Activated CD8-positive, alpha-beta memory T cell treated with anti-CD3 and anti-CD28 coated beads, Interleukin-2, amount 50 U/mL, for 4 hours (primary cell): Measurements from ENCODE around the gene NEK6.

Experiments used
- DNase-seq: peaks from one replicate; pipeline ENCODE4 v3.0.0-alpha.2; 2020

The NEK6 gene

DNA sequence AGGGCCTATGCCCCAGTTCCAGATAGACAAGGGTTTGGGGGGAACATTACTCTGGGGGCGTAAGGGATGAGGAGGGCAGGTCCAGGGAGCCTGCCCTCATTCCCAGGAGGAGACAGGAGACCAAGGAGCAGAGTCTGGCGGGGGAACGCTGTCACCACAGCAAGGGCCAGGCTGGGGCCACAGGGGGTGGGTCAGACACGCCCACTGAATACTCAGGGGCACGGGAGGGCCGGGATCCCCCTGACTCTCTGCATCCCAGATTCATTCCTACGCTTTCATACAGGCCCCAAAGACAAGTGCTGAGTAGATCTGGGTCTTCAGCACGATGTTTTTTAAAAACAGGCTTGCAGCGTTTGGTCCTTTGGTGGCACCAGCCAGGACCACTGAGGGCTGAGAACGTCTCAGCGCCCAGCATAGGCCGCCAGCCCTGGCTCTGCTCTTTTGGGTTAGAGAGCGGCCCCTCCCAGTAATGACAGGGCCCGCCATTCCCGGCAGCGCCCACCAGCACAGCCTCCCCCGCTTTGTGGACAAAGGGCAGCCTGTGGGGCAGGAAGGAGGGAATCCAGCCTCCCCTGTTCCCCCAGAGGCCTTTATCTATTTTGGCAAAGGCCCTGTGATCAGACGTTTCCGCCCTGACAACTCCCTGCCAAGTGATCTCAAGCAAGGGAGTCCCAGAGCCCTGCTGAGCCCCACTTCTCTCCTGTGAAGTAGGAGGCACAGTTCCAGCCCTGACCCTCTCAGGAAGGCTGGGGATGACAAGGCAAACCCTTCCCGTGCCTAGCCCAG is 24.9 kb downstream of the NEK6 start:
- DNase-seq = no peak

- no peak for DNase-seq
Measured at GRCh38 chr9:124283228-124283814, 25.6 kb downstream of the NEK6 start.

DNA sequence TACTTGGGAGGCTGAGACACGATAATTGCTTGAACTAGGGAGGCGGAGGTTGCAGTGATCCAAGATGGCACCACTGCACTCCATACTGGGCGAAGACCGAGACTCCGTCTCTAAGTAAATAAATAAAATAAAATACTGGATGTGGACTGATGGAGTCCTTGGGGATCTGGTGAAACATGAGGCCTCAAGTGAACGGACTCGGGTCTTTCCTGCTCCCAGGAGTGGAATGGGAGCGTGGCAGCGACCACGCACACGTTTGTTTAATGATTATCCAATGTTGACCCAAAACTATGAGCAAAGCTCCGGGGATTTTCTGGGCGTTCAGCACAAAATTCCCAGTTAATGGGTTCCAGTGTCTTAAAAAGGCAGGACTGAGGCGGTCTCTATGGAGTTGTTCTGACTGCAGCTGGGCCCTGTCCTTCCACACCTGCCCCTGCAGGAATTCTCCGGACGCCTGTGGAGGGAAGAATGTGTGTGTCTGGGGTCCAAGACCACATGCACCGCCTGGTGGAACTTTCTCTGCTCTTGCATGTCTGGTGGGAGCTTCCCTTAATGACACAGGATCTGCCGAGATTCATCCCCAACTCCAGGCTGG is 26.6 kb downstream of the NEK6 start:
- no peak for DNase-seq

DNA sequence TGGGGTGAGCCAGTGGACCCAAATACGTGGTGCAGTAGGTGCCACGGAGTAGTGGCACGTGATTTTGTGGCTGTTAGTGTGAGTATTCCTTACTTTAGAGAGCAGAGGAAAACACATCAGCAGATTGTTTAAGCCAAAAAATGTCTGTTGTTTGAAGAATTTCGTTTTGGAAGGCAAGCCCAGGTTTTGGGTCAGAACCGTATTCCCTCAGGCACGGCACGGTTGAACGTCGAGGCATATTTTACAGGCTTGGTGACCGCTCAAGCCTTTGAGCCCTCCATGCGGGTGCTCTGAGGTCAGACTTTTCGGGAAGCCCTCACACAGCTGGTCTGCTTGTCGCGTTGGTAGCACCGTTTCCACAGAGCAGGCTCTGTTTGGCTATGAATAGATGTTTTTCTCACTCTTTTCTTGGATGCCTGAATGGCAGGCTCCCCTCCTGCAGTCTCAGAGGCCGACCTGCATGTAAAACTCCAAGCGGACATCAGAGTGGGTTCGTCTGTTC is 27.2 kb downstream of the NEK6 start:
- DNase-seq = no peak

GRCh38 chr9:124285490-124285889 is 27.7 kb downstream of the NEK6 start:
- DNase-seq = no peak

- DNase-seq = no peak
Measured at GRCh38 chr9:124285903-124286291, 28.1 kb downstream of the NEK6 start.

DNA sequence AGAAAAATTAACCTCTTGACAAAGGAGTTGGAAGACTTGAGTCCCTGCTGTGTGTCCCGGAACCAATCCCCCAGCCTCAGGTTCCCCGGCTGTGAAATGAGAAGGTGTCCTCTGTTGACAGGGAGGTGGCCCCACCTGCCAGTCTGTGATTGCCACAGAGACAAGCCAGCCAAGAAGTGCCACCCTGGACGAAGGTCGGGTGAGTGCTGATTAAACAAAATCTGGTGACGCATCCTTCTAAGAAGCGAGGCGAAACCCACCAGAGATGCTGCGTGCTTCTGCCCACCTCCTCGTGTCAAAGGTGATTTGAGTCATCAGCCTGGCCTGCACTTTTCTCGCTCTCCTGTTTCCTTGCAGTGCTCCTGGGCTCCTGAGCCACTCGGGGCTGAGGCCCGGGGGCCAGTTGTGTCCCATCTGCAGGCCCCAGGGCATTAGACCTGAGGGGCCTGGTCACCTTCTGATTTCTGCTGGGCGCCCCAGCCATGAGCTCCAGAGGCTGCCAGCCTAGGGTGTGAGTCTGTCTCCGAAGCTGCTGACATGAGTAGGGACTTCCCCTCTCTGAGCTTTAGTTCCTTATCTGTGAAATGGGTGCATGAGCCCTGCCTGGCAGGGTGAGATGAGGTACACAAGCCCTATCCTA is 28.7 kb downstream of the NEK6 start:
- DNase-seq = peak; percentile 35

DNA sequence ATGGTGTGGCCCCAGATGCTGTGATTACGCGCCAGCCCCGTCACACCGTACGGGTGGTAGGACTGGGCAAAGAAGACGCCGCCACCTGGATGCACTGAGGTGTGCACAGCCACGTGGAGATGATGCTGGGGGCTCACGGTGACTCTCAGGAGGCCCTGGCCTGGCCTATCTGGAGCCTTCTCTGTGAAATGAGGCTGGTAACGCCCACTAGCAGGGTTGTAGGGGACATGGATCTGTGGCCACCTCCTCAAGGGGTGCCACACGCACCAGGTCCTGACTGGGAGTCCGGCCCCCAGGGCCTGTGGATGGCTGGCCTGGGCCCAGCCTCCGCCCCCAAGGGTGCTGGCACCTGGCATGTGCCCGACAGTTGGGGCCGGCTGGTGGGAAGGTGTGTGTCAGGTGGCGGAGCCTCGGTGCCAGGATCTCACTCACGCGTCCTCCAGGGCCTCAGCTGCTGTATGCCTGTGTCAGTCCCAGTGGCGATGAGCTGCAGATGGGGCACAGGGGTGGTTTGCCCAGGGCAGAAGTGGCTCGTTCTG is 32.4 kb downstream of the NEK6 start:
- DNase-seq = no peak

- DNase-seq = no peak
Measured at GRCh38 chr9:124290743-124291554, 33.2 kb downstream of the NEK6 start.

GRCh38 chr9:124291801-124292396 is 34.1 kb downstream of the NEK6 start:
- no peak for DNase-seq

GRCh38 chr9:124292696-124293593 is 35.2 kb downstream of the NEK6 start:
- no peak for DNase-seq

- no peak for DNase-seq
Measured at GRCh38 chr9:124293718-124294506, 36.2 kb downstream of the NEK6 start.

GRCh38 chr9:124295159-124295794 is 37.5 kb downstream of the NEK6 start:
- DNase-seq = no peak

DNA sequence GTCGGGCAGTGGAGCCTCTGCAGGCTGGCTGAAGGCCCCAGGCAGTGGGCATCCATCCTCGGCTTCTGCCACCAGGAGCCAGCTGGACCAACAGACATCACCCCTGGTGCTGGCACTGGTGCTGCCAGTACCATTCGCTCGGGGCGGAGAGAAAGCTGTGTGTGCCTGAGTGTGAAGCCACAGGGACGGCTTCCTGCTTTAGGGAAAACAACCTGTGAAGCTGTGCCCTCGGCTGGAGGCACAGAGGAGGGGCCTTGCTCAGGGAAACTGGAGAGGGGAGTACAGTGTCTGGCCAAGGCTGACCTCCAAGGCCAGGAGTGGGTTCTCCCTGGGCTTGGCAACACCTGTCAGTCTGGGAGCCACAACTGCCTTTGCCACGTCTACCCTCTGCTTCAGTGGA is 38.3 kb downstream of the NEK6 start:
- DNase-seq = no peak

- no peak for DNase-seq
Measured at GRCh38 chr9:124296796-124297550, 39.2 kb downstream of the NEK6 start.

DNA sequence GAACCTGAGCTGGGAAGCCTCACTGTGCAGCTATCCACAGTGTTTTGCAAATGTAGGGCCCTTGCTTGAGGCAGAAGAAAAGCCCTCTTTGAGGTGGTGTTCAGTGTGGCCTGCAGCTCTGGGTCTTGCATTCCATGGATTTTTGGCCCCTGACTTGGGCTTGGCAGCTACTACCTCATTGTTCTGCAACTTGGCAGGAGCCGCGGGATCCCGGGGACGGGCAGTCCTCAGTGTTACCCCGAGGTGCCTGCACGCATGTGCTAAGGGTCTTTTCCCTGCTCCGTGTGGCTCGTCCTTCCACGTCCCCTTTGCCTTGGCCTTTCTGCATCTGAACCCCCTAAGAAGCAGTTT is 39.8 kb downstream of the NEK6 start:
- no peak for DNase-seq

DNA sequence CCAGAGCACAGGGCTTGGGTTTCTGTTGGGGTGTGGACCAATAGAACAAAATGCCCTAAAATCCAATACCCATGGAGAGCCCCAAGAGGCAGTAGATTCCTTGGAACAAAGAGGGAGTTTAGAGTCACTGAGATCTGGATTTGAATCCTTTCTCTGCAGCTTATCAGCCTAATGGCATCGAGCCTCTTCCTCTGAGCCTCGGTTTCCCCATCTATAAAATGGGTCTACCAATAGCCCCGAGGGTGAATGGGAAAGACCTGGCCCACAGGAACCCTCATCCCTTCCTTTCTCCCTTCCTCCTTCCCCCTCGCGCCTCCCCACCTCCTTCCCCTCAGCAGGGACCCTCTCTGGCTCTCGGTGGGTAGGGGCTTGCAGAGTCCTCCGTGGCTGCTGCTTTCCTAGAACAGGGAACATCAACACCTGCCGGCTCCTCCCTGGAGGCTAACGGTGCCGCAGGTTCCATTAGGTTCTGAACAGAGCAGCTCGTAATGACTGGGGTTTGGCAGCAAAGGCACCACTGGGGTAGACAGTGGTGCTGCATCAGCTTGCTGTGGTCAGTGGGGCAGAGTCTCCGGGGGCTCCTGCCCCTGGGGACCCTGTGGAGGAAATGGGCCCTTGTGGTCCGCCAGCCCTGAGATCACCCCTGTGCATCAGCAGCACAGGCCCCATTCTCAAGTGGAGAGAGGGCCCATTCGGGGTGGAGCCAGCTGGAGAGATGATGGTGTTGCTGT is 40.3 kb downstream of the NEK6 start:
- DNase-seq = no peak

DNA sequence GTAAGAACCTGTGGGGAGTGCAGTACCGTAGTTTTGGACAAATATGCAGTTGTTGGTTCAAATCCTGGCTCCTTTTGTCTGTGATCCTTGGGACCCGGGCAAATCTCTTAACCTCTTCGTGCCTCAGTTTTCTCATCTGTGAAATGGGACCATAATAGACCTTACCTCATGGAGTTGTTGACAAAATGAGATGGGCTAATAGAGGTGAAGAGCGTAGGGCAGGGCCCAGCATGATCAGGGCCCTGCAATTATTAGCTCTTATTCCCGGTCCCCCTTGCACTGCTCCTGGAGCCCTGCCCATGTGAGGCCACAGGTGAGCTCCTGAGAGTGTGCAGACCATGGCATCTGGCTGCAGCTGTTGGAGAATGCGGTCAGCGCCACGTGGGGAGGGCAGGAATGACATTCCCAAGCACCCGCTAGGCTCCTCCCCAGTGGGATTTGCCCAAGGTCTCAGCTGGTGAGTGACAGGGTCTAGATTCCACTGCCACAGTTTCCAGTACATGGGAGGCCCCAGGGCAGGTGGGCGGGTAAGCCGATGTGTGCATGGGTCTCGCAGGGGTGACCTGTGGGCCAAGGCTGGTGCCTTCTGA is 41.0 kb downstream of the NEK6 start:
- no peak for DNase-seq
